Forelimb muscle (tissue), 1 donor: ENCODE data around the gene BEGAIN. TPM values are rescaled to one million over a fixed set of nuclear protein-coding genes. Genes with fewer than 3 reads are reported as not detected.

Experiments used
- DNase-seq: peaks from one replicate; pipeline ENCODE4 v3.0.0-alpha.2; 2013; ENCODE audit warnings: low read depth
- polyA plus RNA-seq: library from polyadenylated mRNA; unstranded; fragments of 120-200 nt; gene quantifications from one replicate; pipeline ENCODE4 v1.2.1, GENCODE V29; 2013; ENCODE audit not compliant: insufficient read length

Gene BEGAIN
- polyA plus RNA-seq, 1 donor, result 4.5 TPM

- no peak for DNase-seq
These were observed 13.8 kb upstream of the BEGAIN start for GRCh38 chr14:100601064-100601463.

GRCh38 chr14:100599981-100600380 lies 12.8 kb upstream of the BEGAIN start:
- no peak for DNase-seq

GRCh38 chr14:100594625-100594951 lies 7.4 kb upstream of the BEGAIN start:
- no peak for DNase-seq

- no peak for DNase-seq
These were observed 6.8 kb upstream of the BEGAIN start for GRCh38 chr14:100593751-100594624.

- DNase-seq, result no peak
These were observed 5.8 kb upstream of the BEGAIN start for GRCh38 chr14:100592972-100593371.

GRCh38 chr14:100592461-100592891 lies 5.3 kb upstream of the BEGAIN start:
- no peak for DNase-seq

GRCh38 chr14:100591453-100592371 lies 4.5 kb upstream of the BEGAIN start:
- DNase-seq, result no peak

- DNase-seq, result no peak
These were observed 3.7 kb upstream of the BEGAIN start for GRCh38 chr14:100590726-100591452.

GRCh38 chr14:100589760-100590469 lies 2.7 kb upstream of the BEGAIN start:
- DNase-seq, result no peak

GRCh38 chr14:100589071-100589759 lies 2.0 kb upstream of the BEGAIN start:
- no peak for DNase-seq

- DNase-seq, result no peak
These were observed 1.5 kb upstream of the BEGAIN start for GRCh38 chr14:100588671-100589070.

GRCh38 chr14:100587763-100588411 lies 670 bp upstream of the BEGAIN start:
- no peak for DNase-seq

- DNase-seq, result no peak
These were observed 673 bp downstream of the BEGAIN start for GRCh38 chr14:100586403-100587085.

- no peak for DNase-seq
These were observed 1.1 kb downstream of the BEGAIN start for GRCh38 chr14:100586153-100586402.

GRCh38 chr14:100585448-100586152 lies 1.6 kb downstream of the BEGAIN start:
- DNase-seq, result no peak

GRCh38 chr14:100584056-100585031 lies 2.9 kb downstream of the BEGAIN start:
- no peak for DNase-seq

GRCh38 chr14:100583245-100583644 lies 4.0 kb downstream of the BEGAIN start:
- no peak for DNase-seq
